Ammon's horn (tissue), 1 donor: ENCODE data around the gene IL21R.
"Not testable (repeated sequence)": the region's sequence is repeated elsewhere in the genome, so short reads cannot be mapped to it uniquely, and the experiment has no call there.

ENCODE experiments used
- DNase-seq: peaks from one replicate; pipeline ENCODE4 v3.0.0-alpha.2; 2016; ENCODE audit warnings: low spot score

The IL21R gene

GRCh38 chr16:27374804-27375425 lies 27.1 kb upstream of the IL21R start:
- DNase-seq, result peak; percentile 58

GRCh38 chr16:27377666-27378485 lies 24.1 kb upstream of the IL21R start:
- DNase-seq, result no peak

- DNase-seq, result no peak
Measured at GRCh38 chr16:27378871-27379481, 23.0 kb upstream of the IL21R start.

- DNase-seq, result no peak
Measured at GRCh38 chr16:27379919-27380318, 22.1 kb upstream of the IL21R start.

- no peak for DNase-seq
Measured at GRCh38 chr16:27381236-27381635, 20.7 kb upstream of the IL21R start.

GRCh38 chr16:27381974-27382855 lies 19.8 kb upstream of the IL21R start:
- DNase-seq, result no peak

- peak; percentile 40 for DNase-seq
Measured at GRCh38 chr16:27383556-27384243, 18.3 kb upstream of the IL21R start.

GRCh38 chr16:27384425-27384824 lies 17.5 kb upstream of the IL21R start:
- DNase-seq, result no peak

GRCh38 chr16:27385398-27385797 lies 16.6 kb upstream of the IL21R start:
- no peak for DNase-seq

- no peak for DNase-seq
Measured at GRCh38 chr16:27386674-27387073, 15.3 kb upstream of the IL21R start.

GRCh38 chr16:27387724-27388123 lies 14.2 kb upstream of the IL21R start:
- no peak for DNase-seq

- peak; percentile 27 for DNase-seq
Measured at GRCh38 chr16:27389272-27389961, 12.6 kb upstream of the IL21R start.

- no peak for DNase-seq
Measured at GRCh38 chr16:27390151-27390550, 11.8 kb upstream of the IL21R start.

GRCh38 chr16:27392671-27393070 lies 9.3 kb upstream of the IL21R start:
- DNase-seq, result no peak

- DNase-seq, result no peak
Measured at GRCh38 chr16:27394516-27394915, 7.5 kb upstream of the IL21R start.

- DNase-seq, result not testable (repeated sequence)
Measured at GRCh38 chr16:27398341-27398893, 3.6 kb upstream of the IL21R start.

- no peak for DNase-seq
Measured at GRCh38 chr16:27398894-27399853, 2.8 kb upstream of the IL21R start.

- DNase-seq, result no peak
Measured at GRCh38 chr16:27399969-27400368, 2.0 kb upstream of the IL21R start.
